ENCODE results near the gene TNFRSF1B.

TNFRSF1B gene

DNA sequence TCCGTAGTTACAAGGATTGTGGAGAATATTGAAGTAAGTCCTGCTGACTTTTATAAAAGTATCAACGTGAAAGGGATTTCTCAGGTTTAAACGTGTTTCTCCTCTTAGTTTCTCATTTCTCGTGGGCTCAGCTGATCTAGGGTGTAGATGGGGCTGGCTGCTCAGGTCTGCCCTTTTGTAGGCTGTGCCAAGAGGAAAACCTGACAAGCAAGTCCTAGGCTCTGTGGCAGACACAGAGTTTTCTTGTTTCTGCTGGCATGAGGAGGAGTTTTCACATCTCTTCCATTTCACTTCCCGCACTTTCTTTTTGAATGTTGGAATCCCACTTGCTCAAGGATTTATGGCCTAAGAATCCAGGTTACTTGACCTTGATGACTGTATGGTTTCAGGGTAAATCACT, 77.8 kb downstream of the TNFRSF1B start:
- Histone ChIP-seq H3K36me3 (ENCODE audit: insufficient read depth, low read length) (peaks cover 36% of the 10 kb centered on the region), H3K27ac (ENCODE audit: low read depth, low read length) (no peak overlapping the region), H3K27me3 (ENCODE audit: insufficient read depth, low read length) (no peaks in the 10 kb centered on the region), H3K4me1 (ENCODE audit: insufficient read depth, low read length) (peaks cover 29% of the 10 kb centered on the region), H3K4me3 (ENCODE audit: low read length) (no peak overlapping the region), H3K9ac (ENCODE audit: low read depth, low read length) (no peak overlapping the region), H3K9me3 (ENCODE audit: insufficient read depth, low read depth, low read length) (no peaks in the 10 kb centered on the region)
- WGBS, result 93% methylated on average over 5 of the region's 5 CpGs

- peaks cover 41% of the 10 kb centered on the region for H3K36me3 ChIP-seq (ENCODE audit: insufficient read depth, low read length)
- H3K4me3 ChIP-seq (ENCODE audit: low read length), result no peak overlapping the region
- H3K9me3 ChIP-seq (ENCODE audit: insufficient read depth, low read depth, low read length), result no peaks in the 10 kb centered on the region
- H3K9ac ChIP-seq (ENCODE audit: low read depth, low read length), result no peak overlapping the region
- H3K4me1 ChIP-seq (ENCODE audit: insufficient read depth, low read length), result peaks cover 34% of the 10 kb centered on the region
- 100% methylated on average over 2 of the region's 3 CpGs for WGBS
- no peaks in the 10 kb centered on the region for H3K27me3 ChIP-seq (ENCODE audit: insufficient read depth, low read length)
- H3K27ac ChIP-seq (ENCODE audit: low read depth, low read length), result no peak overlapping the region
Measured at GRCh38 chr1:12245116-12245515, 78.3 kb downstream of the TNFRSF1B start.

- Histone ChIP-seq H3K36me3 (ENCODE audit: insufficient read depth, low read length) (peaks cover 47% of the 10 kb centered on the region), H3K9ac (ENCODE audit: low read depth, low read length) (no peak overlapping the region), H3K4me3 (ENCODE audit: low read length) (no peak overlapping the region)
Measured at GRCh38 chr1:12245733-12246132, 78.9 kb downstream of the TNFRSF1B start.

DNA sequence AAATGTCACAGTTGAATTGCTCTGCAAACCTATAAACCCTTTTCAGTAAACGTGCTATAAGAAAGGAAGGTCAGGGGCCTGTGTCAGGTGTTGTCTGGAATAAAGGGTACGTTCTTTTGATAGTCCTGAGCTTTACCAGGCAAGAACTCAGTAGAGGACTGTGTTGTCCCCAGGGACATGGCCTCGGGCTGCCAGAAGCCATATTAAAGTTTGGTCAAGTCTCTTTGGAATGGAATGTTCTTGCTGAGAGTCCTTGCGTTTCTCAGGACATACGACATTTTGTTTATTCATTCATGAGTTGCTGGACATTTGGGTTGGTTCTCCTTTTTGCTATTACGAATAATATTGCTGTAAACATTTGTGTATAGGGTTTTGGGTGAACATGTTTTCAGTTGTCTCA, 79.8 kb downstream of the TNFRSF1B start:
- Histone ChIP-seq H3K9me3 (ENCODE audit: insufficient read depth, low read depth, low read length) (no peaks in the 10 kb centered on the region), H3K27me3 (ENCODE audit: insufficient read depth, low read length) (no peaks in the 10 kb centered on the region), H3K4me3 (ENCODE audit: low read length) (no peak overlapping the region), H3K36me3 (ENCODE audit: insufficient read depth, low read length) (peaks cover 52% of the 10 kb centered on the region), H3K9ac (ENCODE audit: low read depth, low read length) (no peak overlapping the region), H3K4me1 (ENCODE audit: insufficient read depth, low read length) (peaks cover 30% of the 10 kb centered on the region), H3K27ac (ENCODE audit: low read depth, low read length) (no peak overlapping the region)
- WGBS, result 96% methylated on average over 6 of the region's 6 CpGs

More at GRCh38 chr1:12245733-12246132, 78.9 kb downstream of the TNFRSF1B start:
- no peaks in the 10 kb centered on the region for H3K9me3 ChIP-seq (ENCODE audit: insufficient read depth, low read depth, low read length)
- H3K4me1 ChIP-seq (ENCODE audit: insufficient read depth, low read length), result peaks cover 35% of the 10 kb centered on the region
- no peak overlapping the region for H3K27ac ChIP-seq (ENCODE audit: low read depth, low read length)
- no peaks in the 10 kb centered on the region for H3K27me3 ChIP-seq (ENCODE audit: insufficient read depth, low read length)

GRCh38 chr1:12249181-12249580, 82.4 kb downstream of the TNFRSF1B start:
- Histone ChIP-seq H3K36me3 (ENCODE audit: insufficient read depth, low read length) (peaks cover 59% of the 10 kb centered on the region), H3K4me3 (ENCODE audit: low read length) (no peak overlapping the region), H3K4me1 (ENCODE audit: insufficient read depth, low read length) (peaks cover 18% of the 10 kb centered on the region), H3K27me3 (ENCODE audit: insufficient read depth, low read length) (no peaks in the 10 kb centered on the region), H3K9ac (ENCODE audit: low read depth, low read length) (no peak overlapping the region), H3K27ac (ENCODE audit: low read depth, low read length) (peak overlapping the region; percentile 20; the same call in 1 of the 2 replicates), H3K9me3 (ENCODE audit: insufficient read depth, low read depth, low read length) (no peaks in the 10 kb centered on the region)
- WGBS, result 57% methylated on average over 1 of the region's 1 CpG

- H3K4me3 ChIP-seq (ENCODE audit: low read length), result no peak overlapping the region
Measured at GRCh38 chr1:12249748-12250147, 83.0 kb downstream of the TNFRSF1B start.

GRCh38 chr1:12251442-12251841, 84.7 kb downstream of the TNFRSF1B start:
- H3K4me3 ChIP-seq (ENCODE audit: low read length), result no peak overlapping the region
- H3K9ac ChIP-seq (ENCODE audit: low read depth, low read length), result no peak overlapping the region
- H3K27me3 ChIP-seq (ENCODE audit: insufficient read depth, low read length), result no peaks in the 10 kb centered on the region
- no peak overlapping the region for H3K27ac ChIP-seq (ENCODE audit: low read depth, low read length)
- WGBS, result 94% methylated on average over 5 of the region's 5 CpGs
- H3K9me3 ChIP-seq (ENCODE audit: insufficient read depth, low read depth, low read length), result no peaks in the 10 kb centered on the region
- H3K36me3 ChIP-seq (ENCODE audit: insufficient read depth, low read length), result peaks cover 50% of the 10 kb centered on the region
- H3K4me1 ChIP-seq (ENCODE audit: insufficient read depth, low read length), result peaks cover 18% of the 10 kb centered on the region

More at GRCh38 chr1:12249748-12250147, 83.0 kb downstream of the TNFRSF1B start:
- Histone ChIP-seq H3K27me3 (ENCODE audit: insufficient read depth, low read length) (no peaks in the 10 kb centered on the region), H3K9ac (ENCODE audit: low read depth, low read length) (0 out of 2 replicates have a peak overlapping the region, but pooled peaks have one; percentile 5), H3K4me1 (ENCODE audit: insufficient read depth, low read length) (peaks cover 18% of the 10 kb centered on the region), H3K9me3 (ENCODE audit: insufficient read depth, low read depth, low read length) (no peaks in the 10 kb centered on the region), H3K27ac (ENCODE audit: low read depth, low read length) (peak overlapping the region; percentile 20; the same call in 1 of the 2 replicates), H3K36me3 (ENCODE audit: insufficient read depth, low read length) (peaks cover 53% of the 10 kb centered on the region)
- WGBS, result 72% methylated on average over 6 of the region's 6 CpGs

GRCh38 chr1:12255913-12256312, 89.1 kb downstream of the TNFRSF1B start:
- Histone ChIP-seq H3K4me3 (ENCODE audit: low read length) (no peak overlapping the region), H3K27ac (ENCODE audit: low read depth, low read length) (no peak overlapping the region), H3K9ac (ENCODE audit: low read depth, low read length) (no peak overlapping the region), H3K9me3 (ENCODE audit: insufficient read depth, low read depth, low read length) (no peaks in the 10 kb centered on the region), H3K27me3 (ENCODE audit: insufficient read depth, low read length) (no peaks in the 10 kb centered on the region), H3K36me3 (ENCODE audit: insufficient read depth, low read length) (peaks cover 59% of the 10 kb centered on the region), H3K4me1 (ENCODE audit: insufficient read depth, low read length) (no peaks in the 10 kb centered on the region)
- WGBS, result 95% methylated on average over 2 of the region's 2 CpGs

GRCh38 chr1:12258272-12258671, 91.5 kb downstream of the TNFRSF1B start:
- WGBS, result 91% methylated on average over 7 of the region's 7 CpGs
- Histone ChIP-seq H3K27me3 (ENCODE audit: insufficient read depth, low read length) (no peaks in the 10 kb centered on the region), H3K4me1 (ENCODE audit: insufficient read depth, low read length) (no peaks in the 10 kb centered on the region), H3K27ac (ENCODE audit: low read depth, low read length) (no peak overlapping the region), H3K4me3 (ENCODE audit: low read length) (no peak overlapping the region), H3K36me3 (ENCODE audit: insufficient read depth, low read length) (peaks cover 69% of the 10 kb centered on the region), H3K9ac (ENCODE audit: low read depth, low read length) (no peak overlapping the region), H3K9me3 (ENCODE audit: insufficient read depth, low read depth, low read length) (no peaks in the 10 kb centered on the region)
